ENCODE data around the gene C20orf141. TPM values are rescaled to one million over a fixed set of nuclear protein-coding genes. Genes with fewer than 3 reads are reported as not detected.
"Not testable (repeated sequence)": the region's sequence is repeated elsewhere in the genome, so short reads cannot be mapped to it uniquely, and the experiment has no call there.

Gene C20orf141
- not detected for polyA plus RNA-seq (2012; ENCODE audit: missing spikeins)

DNA sequence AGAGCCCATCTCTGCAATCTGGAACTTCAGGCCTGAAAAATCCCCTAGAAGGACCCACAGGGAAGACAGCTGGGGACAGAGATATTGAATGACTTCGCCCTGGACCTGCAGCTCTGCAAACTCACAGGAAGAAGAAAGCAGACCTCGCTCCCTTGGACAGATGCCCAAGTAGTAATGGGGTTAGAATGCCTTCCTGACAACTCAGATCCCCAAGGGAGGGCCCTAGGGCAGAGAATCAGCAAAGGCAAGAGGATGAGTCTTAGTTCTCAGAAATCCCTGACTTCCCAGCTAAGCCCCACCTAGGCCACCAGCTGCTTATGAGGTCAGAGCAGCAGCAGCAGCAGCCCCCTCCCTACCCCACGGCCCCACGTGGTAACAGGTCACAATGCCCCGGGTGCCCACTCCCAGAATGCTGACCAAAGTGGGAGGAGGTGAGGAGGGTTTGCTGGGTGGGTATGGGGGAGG, at the start of gene C20orf141:
C20orf141 (plus strand) TSS at position 401 of the 465 bp plus-strand sequence. CDS start 198 bp downstream, outside the sequence.
- TF ChIP-seq POLR2AphosphoS5 (IDR thresholded peaks at IDR 0.05; ENCODE audit: low read depth, low read length) (no peak), POLR2A (IDR thresholded peaks at IDR 0.05; ENCODE audit: low read depth, low read length) (no peak), TAF1 (IDR thresholded peaks at IDR 0.05; ENCODE audit: borderline replicate concordance, low read depth, low read length) (no peak)
- FAIRE-seq (no peak), DNase-seq (ENCODE audit: insufficient read length) (no peak)

DNA sequence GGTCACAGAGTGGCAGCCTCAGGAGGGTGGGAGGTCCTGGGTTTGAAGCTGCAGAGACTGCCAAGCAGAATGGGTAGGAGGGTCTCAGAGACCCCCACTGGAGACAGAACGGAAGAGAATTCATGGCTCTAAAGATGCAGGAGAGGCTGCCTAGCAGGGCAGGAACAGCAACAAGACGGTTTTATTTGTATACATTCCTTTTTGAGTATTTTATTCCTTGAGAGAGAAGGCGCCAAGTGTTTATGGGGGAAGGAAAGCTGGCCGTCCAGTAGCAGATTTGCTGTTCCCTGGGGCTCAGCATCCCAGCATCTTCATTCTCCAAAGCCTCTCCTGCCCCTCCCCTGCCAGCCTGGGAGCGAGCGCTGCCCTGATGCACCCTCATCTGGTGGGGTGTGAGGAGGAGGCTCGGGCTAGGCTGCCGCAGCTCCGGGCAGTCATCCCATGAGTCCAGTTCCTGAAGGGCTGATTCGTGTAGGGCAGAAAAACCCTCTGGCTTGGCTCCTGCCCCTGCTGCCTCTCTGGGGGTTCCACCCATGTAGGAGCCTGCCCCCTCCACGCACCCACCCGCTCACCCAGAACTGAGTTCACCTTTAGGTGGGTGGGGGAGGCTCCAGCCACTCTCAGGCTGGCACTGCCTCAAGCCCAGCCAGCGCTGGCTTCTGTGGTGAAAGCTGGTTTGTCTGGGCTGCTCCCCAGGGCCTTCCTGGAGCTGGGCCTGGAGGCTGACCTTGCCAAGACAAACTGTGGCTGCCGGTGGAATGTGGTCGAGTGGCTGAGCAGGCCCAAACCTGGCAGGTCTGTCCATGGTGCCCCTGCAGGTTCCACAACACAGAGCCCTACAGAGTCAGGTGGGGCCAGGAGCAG, 46.8 kb upstream of the C20orf141 start:
- no peak for DNase-seq (ENCODE audit: insufficient read length)

DNA sequence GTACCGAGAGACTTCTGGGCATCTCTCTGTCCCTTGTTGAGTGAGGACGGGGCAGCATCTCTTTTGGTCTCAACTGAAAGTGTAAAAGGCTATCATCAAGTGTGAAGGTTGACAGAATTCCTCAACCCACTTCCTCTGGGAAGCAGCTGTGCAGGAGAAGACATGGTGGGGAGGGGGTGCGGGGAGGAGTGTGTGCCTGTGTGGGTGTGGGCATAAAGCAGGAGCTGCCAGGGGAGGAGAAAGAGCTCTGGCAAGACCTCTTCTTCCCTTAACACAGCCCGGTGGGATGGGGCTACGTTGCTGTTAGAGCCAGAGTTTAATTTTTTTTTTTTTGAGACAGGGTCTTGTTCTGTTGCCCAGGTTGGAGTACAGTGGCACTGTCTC, 46.2 kb upstream of the C20orf141 start:
- DNase-seq (ENCODE audit: insufficient read length) (no peak), FAIRE-seq (no peak)
- no peak for TF ChIP-seq POLR2AphosphoS5 (IDR thresholded peaks at IDR 0.05; ENCODE audit: low read depth, low read length)
- no peak for TF ChIP-seq TAF1 (IDR thresholded peaks at IDR 0.05; ENCODE audit: borderline replicate concordance, low read depth, low read length)
- no peak for TF ChIP-seq POLR2A (IDR thresholded peaks at IDR 0.05; ENCODE audit: low read depth, low read length)

More for the DNA sequence above, 46.8 kb upstream of the C20orf141 start:
- TF ChIP-seq TAF1 (IDR thresholded peaks at IDR 0.05; ENCODE audit: borderline replicate concordance, low read depth, low read length) (no peak), POLR2AphosphoS5 (IDR thresholded peaks at IDR 0.05; ENCODE audit: low read depth, low read length) (no peak), POLR2A (IDR thresholded peaks at IDR 0.05; ENCODE audit: low read depth, low read length) (no peak)
- FAIRE-seq: no peak

- DNase-seq (ENCODE audit: insufficient read length); FAIRE-seq: not testable (repeated sequence)
These were observed 44.7 kb upstream of the C20orf141 start for GRCh38 chr20:2770091-2770490.

- no peak for FAIRE-seq
- TF ChIP-seq TAF1 (IDR thresholded peaks at IDR 0.05; ENCODE audit: borderline replicate concordance, low read depth, low read length) (no peak), POLR2A (IDR thresholded peaks at IDR 0.05; ENCODE audit: low read depth, low read length) (no peak), POLR2AphosphoS5 (IDR thresholded peaks at IDR 0.05; ENCODE audit: low read depth, low read length) (no peak)
- DNase-seq (ENCODE audit: insufficient read length): no peak
These were observed 43.1 kb upstream of the C20orf141 start for GRCh38 chr20:2771631-2772080.

DNA sequence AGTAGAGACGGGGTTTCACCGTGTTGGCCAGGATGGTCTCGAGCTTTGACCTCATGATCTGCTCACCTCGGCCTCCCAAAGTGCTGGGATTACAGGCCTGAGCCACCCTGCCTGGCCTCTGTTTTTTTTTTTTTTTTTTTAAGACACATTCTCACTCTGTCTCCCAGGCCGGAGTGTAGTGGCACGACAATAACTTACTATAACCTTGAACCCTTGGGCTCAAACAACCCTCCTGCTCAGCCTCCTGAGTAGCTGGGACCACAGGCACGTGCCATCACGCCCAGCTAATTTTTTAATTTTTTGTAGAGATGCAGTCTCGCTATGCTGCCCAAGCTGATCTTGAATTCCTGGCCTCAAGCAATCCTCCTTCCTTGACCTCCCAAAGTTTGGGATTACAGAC, 41.0 kb upstream of the C20orf141 start:
- TF ChIP-seq TAF1 (IDR thresholded peaks at IDR 0.05; ENCODE audit: borderline replicate concordance, low read depth, low read length): no peak
- FAIRE-seq: no peak
- DNase-seq (ENCODE audit: insufficient read length): no peak

GRCh38 chr20:2775139-2775538, 39.6 kb upstream of the C20orf141 start:
- FAIRE-seq (no peak), DNase-seq (ENCODE audit: insufficient read length) (no peak)
- TF ChIP-seq POLR2A (IDR thresholded peaks at IDR 0.05; ENCODE audit: low read depth, low read length): no peak
- no peak for TF ChIP-seq POLR2AphosphoS5 (IDR thresholded peaks at IDR 0.05; ENCODE audit: low read depth, low read length)
- no peak for TF ChIP-seq TAF1 (IDR thresholded peaks at IDR 0.05; ENCODE audit: borderline replicate concordance, low read depth, low read length)

GRCh38 chr20:2778602-2779321, 36.0 kb upstream of the C20orf141 start:
- TF ChIP-seq POLR2AphosphoS5 (IDR thresholded peaks at IDR 0.05; ENCODE audit: low read depth, low read length) (no peak), TAF1 (IDR thresholded peaks at IDR 0.05; ENCODE audit: borderline replicate concordance, low read depth, low read length) (no peak), POLR2A (IDR thresholded peaks at IDR 0.05; ENCODE audit: low read depth, low read length) (no peak)
- no peak for DNase-seq (ENCODE audit: insufficient read length)
- FAIRE-seq: no peak

- TF ChIP-seq POLR2A (IDR thresholded peaks at IDR 0.05; ENCODE audit: low read depth, low read length) (no peak), POLR2AphosphoS5 (IDR thresholded peaks at IDR 0.05; ENCODE audit: low read depth, low read length) (no peak), TAF1 (IDR thresholded peaks at IDR 0.05; ENCODE audit: borderline replicate concordance, low read depth, low read length) (no peak)
These were observed 33.8 kb upstream of the C20orf141 start for GRCh38 chr20:2780948-2781347.

DNA sequence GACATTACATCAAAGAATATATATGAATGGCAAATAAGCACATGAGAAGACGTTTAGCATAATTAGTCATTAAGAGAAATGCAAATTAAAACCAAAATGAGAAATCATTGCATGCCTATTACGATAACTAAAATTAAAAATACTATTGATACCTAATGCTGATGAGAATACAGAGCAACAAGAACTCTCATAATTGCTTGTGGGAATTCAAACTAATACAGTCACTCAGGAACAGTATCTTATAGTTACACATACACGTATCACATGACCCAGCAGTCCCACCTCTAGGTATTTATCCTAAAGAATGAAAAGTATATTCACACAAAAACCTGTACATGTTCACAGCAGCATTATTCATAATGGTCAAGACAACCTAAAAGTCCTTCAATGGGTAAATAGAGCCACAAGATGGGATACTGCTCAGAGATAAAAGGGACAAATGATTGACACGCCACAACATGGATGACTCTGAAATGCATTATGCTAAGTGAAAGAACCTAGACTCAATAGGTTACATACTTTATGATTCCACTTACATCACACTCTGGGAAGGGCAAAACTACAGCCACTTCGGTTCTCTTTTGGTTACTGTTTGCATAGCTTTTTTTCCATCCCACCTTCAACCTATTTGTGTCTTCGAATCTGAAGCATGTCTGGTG, 30.8 kb upstream of the C20orf141 start:
- DNase-seq (ENCODE audit: insufficient read length) (no peak), FAIRE-seq (no peak)
- TF ChIP-seq POLR2AphosphoS5 (IDR thresholded peaks at IDR 0.05; ENCODE audit: low read depth, low read length): no peak
- no peak for TF ChIP-seq POLR2A (IDR thresholded peaks at IDR 0.05; ENCODE audit: low read depth, low read length)
- TF ChIP-seq TAF1 (IDR thresholded peaks at IDR 0.05; ENCODE audit: borderline replicate concordance, low read depth, low read length): no peak

More at GRCh38 chr20:2780948-2781347, 33.8 kb upstream of the C20orf141 start:
- DNase-seq (ENCODE audit: insufficient read length) (no peak), FAIRE-seq (no peak)

- no peak for DNase-seq (ENCODE audit: insufficient read length)
- TF ChIP-seq POLR2AphosphoS5 (IDR thresholded peaks at IDR 0.05; ENCODE audit: low read depth, low read length) (no peak), TAF1 (IDR thresholded peaks at IDR 0.05; ENCODE audit: borderline replicate concordance, low read depth, low read length) (no peak), POLR2A (IDR thresholded peaks at IDR 0.05; ENCODE audit: low read depth, low read length) (no peak)
- FAIRE-seq: no peak
These were observed 21.3 kb upstream of the C20orf141 start for GRCh38 chr20:2793471-2793870.

Measured in GM12892 (cell line).